HepG2 (cell line): ENCODE results near the gene RGS6.

Source experiments
- FOXM1 ChIP-seq: sonication (generic); formaldehyde crosslinking; IDR thresholded peaks from 2 replicates; pipeline ENCODE4 v1.5.0; 2020; ENCODE audit warnings: missing genetic modification reagents
- HNRNPH1 ChIP-seq: fragments of 200-400 bp; formaldehyde crosslinking; optimal IDR thresholded peaks from 2 replicates; pipeline ENCODE3; 2017; ENCODE audit warnings: mild to moderate bottlenecking, low read depth, low read length
- POLR2A ChIP-seq, 2 experiments: IDR thresholded peaks; 2 replicates each; pipeline ENCODE4 v1.6.1; 2011; ENCODE audit warnings: low read depth in 2 of 2, low read length in 2 of 2, mild to moderate bottlenecking in 1 of 2, moderate library complexity in 1 of 2; ENCODE audit not compliant: insufficient read depth in 1 of 2
- SP140L ChIP-seq: sonication (generic); formaldehyde crosslinking; IDR thresholded peaks from 2 replicates; pipeline ENCODE4 v1.4.0; 2020; ENCODE audit warnings: missing genetic modification reagents, borderline replicate concordance
- ZFP41 ChIP-seq: sonication (generic); formaldehyde crosslinking; IDR thresholded peaks from 2 replicates; pipeline ENCODE4 v1.4.0; 2020; ENCODE audit warnings: mild to moderate bottlenecking, missing genetic modification reagents, borderline replicate concordance
- ZFX ChIP-seq: sonication (generic); formaldehyde crosslinking; IDR thresholded peaks from 2 replicates; pipeline ENCODE4 v1.4.0; 2020; ENCODE audit warnings: mild to moderate bottlenecking, low read depth, missing genetic modification reagents, moderate library complexity
- ZNF451 ChIP-seq: sonication (generic); formaldehyde crosslinking; IDR thresholded peaks from 2 replicates; pipeline ENCODE4 v1.5.0; 2020; ENCODE audit warnings: mild to moderate bottlenecking, missing genetic modification reagents
- ZNF670 ChIP-seq: sonication (generic); formaldehyde crosslinking; IDR thresholded peaks from 2 replicates; pipeline ENCODE4 v1.8.0; 2022; ENCODE audit warnings: mild to moderate bottlenecking, missing genetic modification reagents, borderline replicate concordance
- TF ChIP-seq, protein P1 (sequence below): sonication (generic); formaldehyde crosslinking; IDR thresholded peaks from 2 replicates; pipeline ENCODE4 v1.5.0; 2020; ENCODE audit warnings: mild to moderate bottlenecking, missing genetic modification reagents, moderate library complexity
- TF ChIP-seq, protein P2 (sequence below): sonication (generic); formaldehyde crosslinking; IDR thresholded peaks from 2 replicates; pipeline ENCODE4 v1.8.0; 2022; ENCODE audit warnings: mild to moderate bottlenecking, missing genetic modification reagents
- TF ChIP-seq, protein P3 (sequence below): sonication (generic); formaldehyde crosslinking; IDR thresholded peaks from 2 replicates; pipeline ENCODE4 v1.4.0; 2020; ENCODE audit warnings: missing genetic modification reagents
- TF ChIP-seq, protein P4 (sequence below): sonication (generic); formaldehyde crosslinking; IDR thresholded peaks from 2 replicates; pipeline ENCODE4 v1.8.0; 2022; ENCODE audit warnings: mild to moderate bottlenecking, missing genetic modification reagents, moderate library complexity

DNA sequence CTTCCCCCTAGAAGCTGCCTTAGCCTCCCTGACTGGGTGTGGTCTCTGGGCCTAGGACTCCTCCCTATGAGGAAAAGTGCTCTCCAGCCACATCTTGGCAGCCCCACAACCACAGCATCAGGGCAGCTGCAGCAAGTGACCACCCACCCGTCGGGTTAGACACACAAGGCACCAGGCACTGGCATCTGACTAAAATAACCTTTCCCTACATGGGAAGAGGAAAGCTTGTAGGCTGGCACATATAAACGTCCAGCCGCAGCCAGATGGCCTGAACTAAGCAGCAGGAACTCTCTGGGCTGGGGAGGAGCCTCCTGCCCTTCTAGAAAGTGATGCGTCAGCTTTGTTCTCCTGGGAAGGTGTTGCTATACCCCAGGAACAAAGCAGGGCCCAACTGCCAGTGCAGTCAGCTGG lies 632.9 kb downstream of the RGS6 start:
- TF ChIP-seq ZFX (CRISPR knock-in tag) = no peak
- TF ChIP-seq, protein P1, sequence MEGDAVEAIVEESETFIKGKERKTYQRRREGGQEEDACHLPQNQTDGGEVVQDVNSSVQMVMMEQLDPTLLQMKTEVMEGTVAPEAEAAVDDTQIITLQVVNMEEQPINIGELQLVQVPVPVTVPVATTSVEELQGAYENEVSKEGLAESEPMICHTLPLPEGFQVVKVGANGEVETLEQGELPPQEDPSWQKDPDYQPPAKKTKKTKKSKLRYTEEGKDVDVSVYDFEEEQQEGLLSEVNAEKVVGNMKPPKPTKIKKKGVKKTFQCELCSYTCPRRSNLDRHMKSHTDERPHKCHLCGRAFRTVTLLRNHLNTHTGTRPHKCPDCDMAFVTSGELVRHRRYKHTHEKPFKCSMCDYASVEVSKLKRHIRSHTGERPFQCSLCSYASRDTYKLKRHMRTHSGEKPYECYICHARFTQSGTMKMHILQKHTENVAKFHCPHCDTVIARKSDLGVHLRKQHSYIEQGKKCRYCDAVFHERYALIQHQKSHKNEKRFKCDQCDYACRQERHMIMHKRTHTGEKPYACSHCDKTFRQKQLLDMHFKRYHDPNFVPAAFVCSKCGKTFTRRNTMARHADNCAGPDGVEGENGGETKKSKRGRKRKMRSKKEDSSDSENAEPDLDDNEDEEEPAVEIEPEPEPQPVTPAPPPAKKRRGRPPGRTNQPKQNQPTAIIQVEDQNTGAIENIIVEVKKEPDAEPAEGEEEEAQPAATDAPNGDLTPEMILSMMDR (CRISPR knock-in tag) = no peak
- TF ChIP-seq, protein P2, sequence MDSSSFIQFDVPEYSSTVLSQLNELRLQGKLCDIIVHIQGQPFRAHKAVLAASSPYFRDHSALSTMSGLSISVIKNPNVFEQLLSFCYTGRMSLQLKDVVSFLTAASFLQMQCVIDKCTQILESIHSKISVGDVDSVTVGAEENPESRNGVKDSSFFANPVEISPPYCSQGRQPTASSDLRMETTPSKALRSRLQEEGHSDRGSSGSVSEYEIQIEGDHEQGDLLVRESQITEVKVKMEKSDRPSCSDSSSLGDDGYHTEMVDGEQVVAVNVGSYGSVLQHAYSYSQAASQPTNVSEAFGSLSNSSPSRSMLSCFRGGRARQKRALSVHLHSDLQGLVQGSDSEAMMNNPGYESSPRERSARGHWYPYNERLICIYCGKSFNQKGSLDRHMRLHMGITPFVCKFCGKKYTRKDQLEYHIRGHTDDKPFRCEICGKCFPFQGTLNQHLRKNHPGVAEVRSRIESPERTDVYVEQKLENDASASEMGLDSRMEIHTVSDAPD (CRISPR knock-in tag) = no peak
- TF ChIP-seq, protein P3, sequence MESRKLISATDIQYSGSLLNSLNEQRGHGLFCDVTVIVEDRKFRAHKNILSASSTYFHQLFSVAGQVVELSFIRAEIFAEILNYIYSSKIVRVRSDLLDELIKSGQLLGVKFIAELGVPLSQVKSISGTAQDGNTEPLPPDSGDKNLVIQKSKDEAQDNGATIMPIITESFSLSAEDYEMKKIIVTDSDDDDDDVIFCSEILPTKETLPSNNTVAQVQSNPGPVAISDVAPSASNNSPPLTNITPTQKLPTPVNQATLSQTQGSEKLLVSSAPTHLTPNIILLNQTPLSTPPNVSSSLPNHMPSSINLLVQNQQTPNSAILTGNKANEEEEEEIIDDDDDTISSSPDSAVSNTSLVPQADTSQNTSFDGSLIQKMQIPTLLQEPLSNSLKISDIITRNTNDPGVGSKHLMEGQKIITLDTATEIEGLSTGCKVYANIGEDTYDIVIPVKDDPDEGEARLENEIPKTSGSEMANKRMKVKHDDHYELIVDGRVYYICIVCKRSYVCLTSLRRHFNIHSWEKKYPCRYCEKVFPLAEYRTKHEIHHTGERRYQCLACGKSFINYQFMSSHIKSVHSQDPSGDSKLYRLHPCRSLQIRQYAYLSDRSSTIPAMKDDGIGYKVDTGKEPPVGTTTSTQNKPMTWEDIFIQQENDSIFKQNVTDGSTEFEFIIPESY (CRISPR knock-in tag) = no peak
- no peak for TF ChIP-seq ZFP41 (CRISPR knock-in tag)
- TF ChIP-seq, protein P4, sequence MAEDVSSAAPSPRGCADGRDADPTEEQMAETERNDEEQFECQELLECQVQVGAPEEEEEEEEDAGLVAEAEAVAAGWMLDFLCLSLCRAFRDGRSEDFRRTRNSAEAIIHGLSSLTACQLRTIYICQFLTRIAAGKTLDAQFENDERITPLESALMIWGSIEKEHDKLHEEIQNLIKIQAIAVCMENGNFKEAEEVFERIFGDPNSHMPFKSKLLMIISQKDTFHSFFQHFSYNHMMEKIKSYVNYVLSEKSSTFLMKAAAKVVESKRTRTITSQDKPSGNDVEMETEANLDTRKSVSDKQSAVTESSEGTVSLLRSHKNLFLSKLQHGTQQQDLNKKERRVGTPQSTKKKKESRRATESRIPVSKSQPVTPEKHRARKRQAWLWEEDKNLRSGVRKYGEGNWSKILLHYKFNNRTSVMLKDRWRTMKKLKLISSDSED (CRISPR knock-in tag) = no peak
- TF ChIP-seq HNRNPH1 = no peak
- TF ChIP-seq ZNF670 = no peak
- TF ChIP-seq ZNF451 (CRISPR knock-in tag) = no peak
- no peak for TF ChIP-seq FOXM1 (CRISPR knock-in tag)
- no peak for TF ChIP-seq POLR2A (IDR thresholded peaks at IDR 0.05; ENCODE audit: insufficient read depth in 1 of 2, low read depth in 2 of 2, low read length in 2 of 2)
- no peak for TF ChIP-seq SP140L
